Measurements from ENCODE around the gene CCND2.

GRCh38 chr12:4277205-4277543 is 3.6 kb downstream of the CCND2 start:
- TF ChIP-seq CTCF (IDR thresholded peaks at IDR 0.05) (no peak), POLR2A (IDR thresholded peaks at IDR 0.05) (no peak), POLR2AphosphoS5 (IDR thresholded peaks at IDR 0.05; ENCODE audit: insufficient read depth in 1 of 2, low read depth in 1 of 2) (no peak)
